GM10248 (cell line): ENCODE results near the gene FUT7.

Experiments used
- CTCF ChIA-PET: fragments of 300-600 bp; sonication (Branson Sonifier 250); formaldehyde crosslinking; extraction: SDS; loops from one replicate; lab custom pipeline; 2021; ENCODE audit warnings: antibody characterized with exemption; lab: Yijun Ruan, JAX
- POLR2A ChIA-PET: fragments of 350-650 bp; sonication (Branson Sonifier 250); formaldehyde crosslinking; extraction: SDS; loops from one replicate; lab custom pipeline; 2020; ENCODE audit warnings: antibody characterized with exemption; lab: Yijun Ruan, JAX
- DNase-seq: peaks from one replicate; pipeline ENCODE4 v3.0.0; 2012; ENCODE audit errors: extremely low spot score
- TF ChIP-seq, protein P1 (sequence below): IDR thresholded peaks from 2 replicates; pipeline ENCODE4 v1.5.1; 2012; ENCODE audit warnings: mild to moderate bottlenecking, low read depth; ENCODE audit errors: extremely low read depth, missing control alignments, control extremely low read depth

FUT7 gene, protein sequence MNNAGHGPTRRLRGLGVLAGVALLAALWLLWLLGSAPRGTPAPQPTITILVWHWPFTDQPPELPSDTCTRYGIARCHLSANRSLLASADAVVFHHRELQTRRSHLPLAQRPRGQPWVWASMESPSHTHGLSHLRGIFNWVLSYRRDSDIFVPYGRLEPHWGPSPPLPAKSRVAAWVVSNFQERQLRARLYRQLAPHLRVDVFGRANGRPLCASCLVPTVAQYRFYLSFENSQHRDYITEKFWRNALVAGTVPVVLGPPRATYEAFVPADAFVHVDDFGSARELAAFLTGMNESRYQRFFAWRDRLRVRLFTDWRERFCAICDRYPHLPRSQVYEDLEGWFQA

DNA sequence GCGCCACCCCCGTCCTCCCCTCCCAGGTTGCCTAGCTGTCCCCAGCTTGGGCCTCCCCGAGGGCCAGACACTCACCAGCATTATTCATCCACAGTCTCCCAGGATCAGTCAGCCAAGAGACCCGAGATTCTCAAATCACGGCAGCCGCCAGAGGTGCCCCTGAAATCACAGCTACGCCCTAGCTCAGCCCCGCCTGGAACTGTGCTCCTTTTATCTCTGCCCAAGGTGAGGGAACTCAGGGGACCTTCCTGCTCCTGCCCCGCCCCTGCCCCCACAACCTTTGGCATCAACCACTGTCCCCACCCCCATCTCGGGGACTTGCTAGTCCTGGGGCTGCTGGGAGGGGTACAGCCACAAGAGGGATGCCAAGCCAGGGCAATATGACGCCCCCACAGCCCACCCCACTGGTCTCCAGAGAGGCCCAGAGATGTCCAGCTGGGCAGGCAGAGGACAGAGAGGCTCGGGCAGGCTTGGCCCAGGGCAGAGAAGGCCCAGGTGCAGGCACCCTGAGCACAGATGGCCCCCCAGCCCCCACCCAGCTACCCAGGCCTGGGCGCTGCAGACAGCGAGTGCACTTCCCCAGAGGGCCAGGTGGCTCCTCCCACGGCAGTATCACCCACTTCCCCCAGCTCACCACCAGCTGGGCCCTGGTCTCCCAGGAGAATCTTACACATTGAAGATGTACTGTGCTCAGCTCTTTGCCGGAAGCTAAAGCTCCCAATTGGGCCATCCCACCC lies at the start of gene FUT7:
Gene FUT7 (minus strand): TSS at position 185 of the 737 bp plus-strand sequence. CDS start 97 bp downstream, at position 88.
- no peak for DNase-seq
- ChIA-PET CTCF (interaction anchor here (0.7 to 9.4 kb wide), 8 partner anchors 15 to 205 kb away, joined by 3 to 202 read pairs (median 8); partner anchors contain the start of genes AJM1, C8G, FBXW5 and NPDC1), POLR2A (interaction anchor here (0.6 kb wide), 1 partner anchor 38 kb away, joined by 5 read pairs; the partner anchor contains the start of gene SAPCD2)

DNA sequence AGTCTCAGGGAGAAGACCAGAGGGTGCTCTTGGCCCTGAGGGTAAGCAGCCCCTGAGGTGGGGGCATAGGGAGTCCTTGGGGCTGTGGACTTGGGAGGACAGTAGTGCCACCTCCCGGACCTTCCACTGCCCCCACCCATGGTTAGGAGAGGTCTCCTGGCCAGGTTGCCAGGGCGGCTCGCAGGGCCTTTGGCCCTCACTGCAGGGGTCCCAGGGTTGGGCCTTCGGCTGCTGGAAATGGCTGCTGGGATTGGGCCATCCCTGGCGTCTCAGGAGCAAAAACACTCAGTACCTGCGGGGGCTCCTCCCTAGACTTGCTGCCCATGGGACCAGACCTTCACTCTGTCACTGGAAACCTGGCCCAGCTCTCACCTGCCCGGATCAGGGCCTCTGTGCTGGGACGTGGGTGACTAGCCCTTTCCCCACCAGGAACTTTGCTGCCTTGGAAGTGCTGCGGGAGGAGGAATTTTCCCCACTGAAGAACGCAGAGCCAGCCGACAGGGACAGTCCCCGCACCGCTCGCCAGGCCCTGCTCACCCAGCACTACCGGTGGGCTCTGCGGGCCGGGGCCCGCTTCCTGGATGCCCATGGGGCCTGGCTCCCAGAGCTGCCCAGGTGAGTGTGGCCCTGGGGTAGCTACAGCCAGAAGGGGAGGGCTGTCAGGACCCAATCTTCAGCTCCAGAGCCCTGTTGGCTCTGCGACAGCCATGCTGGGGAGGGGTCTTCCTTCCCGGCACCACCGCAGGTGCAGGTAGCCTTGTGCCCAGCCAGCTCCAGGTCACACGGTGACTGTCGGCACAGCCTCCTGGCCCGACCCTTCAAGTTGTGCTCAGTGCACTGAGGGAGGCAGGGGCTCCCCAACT lies 48.6 kb upstream of the FUT7 start:
- CTCF ChIA-PET, result interaction anchor here (2.4 to 3.2 kb wide), 2 partner anchors 10 to 13 kb away, joined by 7 to 12 read pairs; partner anchors contain the start of gene SAPCD2
- TF ChIP-seq, protein P1, sequence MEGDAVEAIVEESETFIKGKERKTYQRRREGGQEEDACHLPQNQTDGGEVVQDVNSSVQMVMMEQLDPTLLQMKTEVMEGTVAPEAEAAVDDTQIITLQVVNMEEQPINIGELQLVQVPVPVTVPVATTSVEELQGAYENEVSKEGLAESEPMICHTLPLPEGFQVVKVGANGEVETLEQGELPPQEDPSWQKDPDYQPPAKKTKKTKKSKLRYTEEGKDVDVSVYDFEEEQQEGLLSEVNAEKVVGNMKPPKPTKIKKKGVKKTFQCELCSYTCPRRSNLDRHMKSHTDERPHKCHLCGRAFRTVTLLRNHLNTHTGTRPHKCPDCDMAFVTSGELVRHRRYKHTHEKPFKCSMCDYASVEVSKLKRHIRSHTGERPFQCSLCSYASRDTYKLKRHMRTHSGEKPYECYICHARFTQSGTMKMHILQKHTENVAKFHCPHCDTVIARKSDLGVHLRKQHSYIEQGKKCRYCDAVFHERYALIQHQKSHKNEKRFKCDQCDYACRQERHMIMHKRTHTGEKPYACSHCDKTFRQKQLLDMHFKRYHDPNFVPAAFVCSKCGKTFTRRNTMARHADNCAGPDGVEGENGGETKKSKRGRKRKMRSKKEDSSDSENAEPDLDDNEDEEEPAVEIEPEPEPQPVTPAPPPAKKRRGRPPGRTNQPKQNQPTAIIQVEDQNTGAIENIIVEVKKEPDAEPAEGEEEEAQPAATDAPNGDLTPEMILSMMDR, result no peak
- POLR2A ChIA-PET, result no interaction called here
- DNase-seq, result no peak

More for the DNA sequence above, at the start of gene FUT7:
- TF ChIP-seq, protein P1, result no peak

DNA sequence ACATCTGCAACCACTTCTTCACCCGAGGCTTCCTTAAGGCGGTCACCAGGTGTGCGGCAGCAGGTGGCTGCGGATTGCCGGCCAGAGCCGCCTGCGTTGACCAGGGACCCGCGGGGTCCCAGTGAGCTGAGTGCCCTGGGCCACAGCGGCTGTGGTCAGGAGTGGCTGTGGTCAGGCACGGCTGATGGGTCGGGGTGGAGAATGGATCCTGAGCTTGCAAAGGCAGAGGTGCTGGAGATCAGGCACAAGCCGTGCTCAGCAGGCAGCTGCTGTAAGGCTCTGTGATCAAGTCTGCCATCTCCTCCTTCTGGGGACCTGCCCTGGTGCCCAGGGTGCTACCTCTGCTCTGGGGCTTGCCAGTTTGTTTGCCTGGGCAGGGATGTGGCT lies 47.5 kb upstream of the FUT7 start:
- ChIA-PET POLR2A (no interaction called here), CTCF (interaction anchor here (3.2 kb wide), 1 partner anchor 12 kb away, joined by 12 read pairs; no protein-coding TSS in a partner anchor)
- DNase-seq, result no peak
- TF ChIP-seq, protein P1, result no peak

DNA sequence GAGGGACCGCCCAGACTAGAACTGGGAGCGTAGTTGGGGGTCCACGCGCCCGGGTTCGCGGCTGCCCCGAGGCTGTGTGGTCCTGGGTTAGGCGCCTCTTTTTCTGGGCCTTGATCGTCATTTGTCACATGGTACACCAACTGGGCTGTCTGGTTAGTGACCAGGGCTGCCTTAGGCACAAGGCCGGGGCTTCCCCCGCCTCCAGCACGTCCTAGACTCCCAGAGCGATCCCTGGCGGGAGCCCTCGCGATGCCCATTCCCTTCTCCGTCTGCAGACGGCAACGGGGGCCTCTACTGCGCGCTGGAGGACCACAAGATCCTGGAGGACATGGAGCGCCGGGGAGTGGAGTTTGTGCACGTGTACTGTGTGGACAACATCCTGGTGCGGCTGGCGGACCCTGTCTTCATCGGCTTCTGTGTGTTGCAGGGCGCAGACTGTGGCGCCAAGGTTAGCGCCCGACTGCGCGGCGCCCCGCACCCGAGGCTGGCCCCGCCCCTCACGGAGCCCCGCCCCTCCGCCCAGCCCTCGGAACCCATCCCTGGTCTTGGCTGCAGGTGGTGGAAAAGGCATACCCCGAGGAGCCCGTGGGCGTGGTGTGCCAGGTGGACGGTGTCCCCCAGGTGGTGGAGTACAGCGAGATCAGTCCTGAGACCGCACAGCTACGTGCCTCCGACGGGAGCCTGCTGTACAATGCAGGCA lies 47.0 kb upstream of the FUT7 start:
- POLR2A ChIA-PET, result no interaction called here
- CTCF ChIA-PET, result interaction anchor here (2.6 to 3.6 kb wide), 3 partner anchors 11 to 44 kb away, joined by 9 to 17 read pairs (median 12); no protein-coding TSS in a partner anchor
- TF ChIP-seq, protein P1, result no peak
- DNase-seq, result no peak

DNA sequence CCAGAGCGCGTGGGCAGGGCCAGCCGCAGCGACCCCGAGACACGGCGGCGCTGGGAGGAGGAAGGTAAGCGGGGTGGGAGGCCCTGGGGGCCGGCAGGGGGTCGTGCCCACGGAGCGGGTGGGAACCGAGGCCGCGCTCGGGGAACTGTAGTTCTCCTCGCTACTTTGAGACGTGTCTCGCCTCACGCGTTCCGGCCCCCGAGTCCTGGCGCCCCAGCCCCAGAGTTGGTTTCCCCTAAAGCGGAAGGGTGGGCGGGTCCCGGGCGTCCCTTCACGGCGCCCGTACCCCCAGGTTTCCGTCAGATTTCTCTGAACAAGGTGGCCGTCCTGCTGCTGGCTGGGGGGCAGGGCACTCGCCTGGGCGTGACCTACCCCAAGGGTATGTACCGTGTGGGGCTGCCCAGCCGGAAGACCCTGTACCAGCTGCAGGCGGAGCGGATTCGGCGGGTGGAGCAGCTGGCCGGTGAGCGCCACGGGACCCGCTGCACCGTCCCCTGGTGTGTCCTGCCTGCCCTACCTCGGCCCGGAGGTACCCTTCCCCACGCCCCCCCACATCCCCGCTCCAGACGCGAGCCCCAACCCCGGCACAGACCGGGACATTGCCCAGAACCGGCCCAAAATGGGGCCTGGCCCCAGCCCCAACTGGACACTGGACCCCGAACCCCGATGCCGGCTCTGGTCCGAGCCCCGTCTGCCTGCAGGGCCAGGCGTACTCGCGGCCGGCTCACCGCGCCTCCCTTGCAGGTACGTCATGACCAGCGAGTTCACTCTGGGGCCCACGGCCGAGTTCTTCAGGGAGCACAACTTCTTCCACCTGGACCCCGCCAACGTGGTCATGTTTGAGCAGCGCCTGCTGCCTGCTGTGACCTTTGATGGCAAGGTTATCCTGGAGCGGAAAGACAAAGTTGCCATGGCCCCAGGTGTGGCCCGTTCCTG lies 46.1 kb upstream of the FUT7 start:
- CTCF ChIA-PET, result interaction anchor here (2.6 to 3.6 kb wide), 2 partner anchors 10 to 43 kb away, joined by 9 to 17 read pairs; no protein-coding TSS in a partner anchor
- TF ChIP-seq, protein P1, result no peak
- POLR2A ChIA-PET, result interaction anchor here (0.5 to 0.6 kb wide), 2 partner anchors 158 to 341 kb away, joined by 4 to 6 read pairs; no protein-coding TSS in a partner anchor
- no peak for DNase-seq
